NOMO-1 (cell line): Measurements from ENCODE around the gene ABTB1.
A peak's percentile ranks its signal among the peaks of the same experiment; 100 is the strongest.

ENCODE experiments used
- DNase-seq, 2 experiments: peaks; one replicate each; lab custom pipeline; 2025; ENCODE audit not compliant: unreplicated experiment in 2 of 2; lab: John Stamatoyannopoulos, UW

The ABTB1 gene

DNA sequence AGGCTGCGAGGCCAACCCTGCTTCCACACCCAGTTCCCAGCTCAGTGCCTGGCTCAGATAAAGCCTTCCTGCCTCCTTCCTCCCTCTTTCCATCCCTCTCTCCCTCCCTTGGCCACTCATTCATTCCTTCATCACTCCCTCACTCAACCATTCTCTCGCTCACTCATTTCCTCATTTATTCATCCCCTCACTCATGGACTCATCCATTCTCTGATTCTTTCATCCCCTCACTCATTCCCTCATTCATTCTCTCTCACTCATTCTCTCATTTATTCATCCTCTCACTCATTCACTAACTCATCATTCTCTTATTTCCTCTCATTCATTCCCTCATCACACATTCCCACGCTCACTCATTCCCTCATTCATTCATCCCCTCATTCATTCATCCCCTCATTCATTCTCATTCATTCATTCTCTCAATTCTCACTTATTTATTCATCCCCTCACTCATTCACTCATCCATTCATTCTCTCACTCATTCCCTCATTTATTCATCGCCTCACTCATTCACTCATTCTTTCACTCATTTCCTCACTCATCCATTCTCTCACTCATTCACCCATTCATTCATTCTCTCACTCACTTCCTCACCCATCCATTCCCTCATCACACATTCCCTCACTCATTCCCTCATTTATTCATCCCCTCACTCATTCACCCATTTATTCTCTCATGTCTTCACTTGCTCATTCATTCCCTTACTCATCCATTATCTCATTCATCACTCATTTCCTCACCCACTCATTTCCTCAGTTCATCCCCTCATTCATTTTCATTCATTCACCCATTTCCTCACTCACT is 13.2 kb downstream of the ABTB1 start:
- DNase-seq: no peak

DNA sequence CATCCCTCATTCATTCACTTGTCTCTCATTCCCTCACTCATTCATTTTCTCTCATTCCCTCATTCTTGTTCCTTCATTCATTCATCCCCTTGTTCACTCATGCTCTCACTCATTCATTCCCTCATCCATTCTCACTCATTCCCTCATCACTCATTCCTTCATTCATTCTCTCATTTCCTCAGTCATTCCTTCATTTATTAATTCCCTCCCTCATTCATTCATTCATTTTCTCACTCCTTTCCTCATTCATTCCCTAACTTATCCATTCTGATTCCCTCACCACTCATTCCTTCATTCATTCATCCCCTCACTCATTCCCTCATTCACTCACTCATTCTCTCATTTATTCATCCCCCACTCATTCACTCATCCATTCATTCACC is 13.8 kb downstream of the ABTB1 start:
- no peak for DNase-seq

DNA sequence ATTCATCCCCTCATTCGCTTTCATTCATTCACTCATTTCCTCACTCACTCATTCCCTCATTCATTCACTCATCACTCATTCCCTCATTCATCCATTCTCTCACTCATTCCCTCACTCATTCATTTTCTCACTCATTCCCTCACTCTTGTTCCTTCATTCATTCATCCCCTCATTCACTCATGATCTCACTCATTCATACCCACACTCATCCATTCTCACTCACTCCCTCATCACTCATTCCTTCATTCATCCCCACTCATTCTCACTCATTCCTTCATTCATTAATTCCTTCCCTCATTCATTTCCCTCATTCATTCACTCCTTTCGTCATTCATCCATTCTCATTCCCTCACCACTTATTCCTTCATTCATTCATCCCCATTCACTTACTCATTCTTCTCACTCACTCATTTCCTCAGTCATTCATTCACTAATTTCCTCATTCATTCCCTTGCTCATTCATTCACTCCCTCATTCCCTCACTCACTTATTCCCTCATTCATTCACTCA is 14.5 kb downstream of the ABTB1 start:
- no peak for DNase-seq

DNA sequence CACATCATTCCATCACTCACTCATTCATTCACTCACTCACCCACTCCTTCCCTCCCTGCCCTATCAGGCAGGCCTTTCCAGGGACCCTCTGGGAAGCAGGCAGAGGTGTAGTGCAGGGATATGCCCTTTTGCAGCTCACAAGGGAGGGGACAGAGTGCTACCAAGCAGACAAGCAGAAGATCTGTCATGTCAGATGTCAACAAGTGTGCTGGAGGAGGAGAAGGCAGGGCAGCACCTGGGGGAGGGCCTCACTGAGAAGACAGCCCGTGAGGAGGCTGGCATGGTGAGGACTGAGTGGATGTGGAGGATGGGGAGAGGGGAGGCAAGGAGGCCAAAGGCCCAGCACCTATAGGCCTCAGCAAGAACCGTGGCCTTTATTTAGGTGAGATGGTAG is 15.3 kb downstream of the ABTB1 start:
- DNase-seq: no peak

DNA sequence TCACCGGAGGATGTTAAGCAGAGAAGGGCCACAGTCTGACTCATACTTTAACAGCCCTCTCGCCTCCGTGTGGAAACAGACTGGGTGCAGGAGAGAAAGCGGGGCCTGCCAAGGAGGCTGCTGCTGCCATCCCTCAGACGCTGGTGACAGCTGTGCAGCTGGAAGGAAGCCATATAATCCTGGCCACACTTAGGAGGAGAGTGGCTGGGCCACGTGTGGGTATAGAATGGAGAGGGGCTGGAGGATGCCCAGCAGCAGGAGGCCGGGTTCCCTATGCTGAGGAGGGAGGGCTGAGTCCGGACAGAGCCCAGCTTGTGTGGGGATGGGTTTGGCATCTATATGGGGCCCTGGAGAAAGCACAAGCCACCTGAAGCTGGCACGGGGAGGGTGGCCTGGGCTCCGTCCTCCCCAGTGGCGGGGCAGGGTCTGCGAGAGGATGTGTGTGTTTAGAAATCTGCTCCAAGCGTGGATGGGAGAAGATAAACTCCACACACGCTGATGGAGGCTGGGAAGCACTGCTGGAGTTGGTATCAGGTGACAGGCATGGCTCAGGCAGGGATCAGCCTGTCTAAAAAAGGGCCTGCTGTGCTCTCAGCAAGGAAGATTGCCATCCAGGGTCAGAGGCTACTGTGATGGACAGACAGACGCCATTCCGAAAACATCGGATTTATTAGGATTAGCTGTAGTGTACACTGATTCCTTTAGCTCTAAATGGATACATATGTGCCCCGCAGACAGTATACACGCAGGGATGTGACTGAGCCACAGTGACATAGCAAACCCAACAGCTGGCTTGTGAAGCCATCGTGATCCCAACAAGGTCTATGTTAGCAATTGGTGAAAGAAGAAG is 15.9 kb downstream of the ABTB1 start:
- no peak for DNase-seq

DNA sequence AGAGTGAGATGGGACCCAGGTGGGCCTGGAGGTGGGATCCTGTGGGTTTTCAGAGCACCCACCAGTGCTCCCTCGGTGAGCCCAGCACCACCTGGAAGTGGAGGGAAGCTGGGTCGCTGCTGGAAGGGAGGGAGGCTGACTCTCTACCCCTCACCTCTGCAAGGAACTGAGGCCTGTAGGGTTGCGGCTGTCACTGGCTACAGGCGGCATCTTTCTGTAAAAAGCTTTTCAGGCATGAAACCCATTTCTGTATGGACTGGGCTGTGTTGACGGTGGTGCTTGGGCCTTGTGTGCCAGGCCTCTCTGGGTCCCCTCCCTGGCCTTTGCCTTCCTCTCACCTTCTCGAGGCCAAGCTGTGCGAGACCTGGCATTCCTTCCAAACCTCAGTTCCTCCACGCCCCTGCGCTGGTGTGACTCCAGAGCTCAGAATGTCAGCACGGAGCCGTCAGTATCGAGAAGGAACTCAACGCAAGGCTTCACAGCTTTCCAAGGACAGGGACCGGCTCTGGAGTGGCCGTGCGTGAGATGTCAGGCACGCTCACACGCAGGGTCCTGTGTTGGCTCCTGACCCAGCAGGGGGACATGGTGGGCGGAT is 16.6 kb downstream of the ABTB1 start:
- DNase-seq: no peak

DNA sequence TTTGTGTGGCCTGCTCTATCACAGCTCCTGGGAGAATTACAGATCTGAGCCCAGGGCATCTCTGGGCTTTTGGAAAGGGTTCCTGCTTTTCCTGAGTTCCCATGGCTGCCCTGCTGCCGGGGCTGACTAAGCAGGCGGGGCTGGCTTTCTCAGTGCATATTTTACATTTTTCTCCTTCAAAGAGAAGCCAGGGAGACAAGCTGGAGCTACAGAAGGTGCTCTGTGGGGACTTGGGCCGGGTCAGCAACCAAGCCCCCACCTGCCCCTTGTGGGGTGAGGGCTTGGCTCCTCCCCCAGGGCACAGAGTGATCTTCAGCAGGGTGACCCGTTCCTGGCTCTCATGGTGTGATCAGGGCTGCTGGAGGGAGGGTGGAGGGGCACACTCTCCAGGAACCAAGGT is 17.4 kb downstream of the ABTB1 start:
- DNase-seq: no peak

DNA sequence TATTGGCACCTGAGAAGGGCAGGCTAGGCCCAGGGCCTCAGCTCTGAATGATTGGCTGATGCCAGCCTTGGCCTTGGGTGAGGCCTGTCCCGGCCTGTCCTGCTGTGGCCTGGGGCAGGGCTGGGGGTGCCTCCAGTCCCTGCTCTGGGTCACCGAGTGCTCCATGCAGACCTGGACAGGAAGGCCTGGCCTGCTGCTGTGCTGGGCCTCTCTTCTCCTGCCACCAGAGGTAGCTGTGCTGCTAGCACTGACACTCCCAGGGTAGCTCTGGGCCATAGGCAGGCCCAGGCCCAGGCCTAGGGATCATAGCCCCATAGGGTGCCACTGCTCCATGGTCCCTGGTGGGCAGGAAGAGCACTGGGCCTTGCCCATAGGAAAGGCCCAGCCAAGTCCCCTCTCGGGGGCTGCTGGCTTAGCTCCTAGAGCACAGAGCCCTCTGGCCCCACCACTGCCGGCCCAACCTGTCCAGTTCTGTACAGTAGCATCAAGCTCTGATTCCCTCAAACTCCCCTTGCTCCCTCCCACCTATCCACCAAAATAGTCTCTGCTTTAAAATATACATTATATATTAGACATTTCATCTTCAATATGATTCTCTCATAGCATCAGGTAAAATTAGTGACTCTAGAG is 18.2 kb downstream of the ABTB1 start:
- peak in 1 of 2 experiments; percentile 4 for DNase-seq

DNA sequence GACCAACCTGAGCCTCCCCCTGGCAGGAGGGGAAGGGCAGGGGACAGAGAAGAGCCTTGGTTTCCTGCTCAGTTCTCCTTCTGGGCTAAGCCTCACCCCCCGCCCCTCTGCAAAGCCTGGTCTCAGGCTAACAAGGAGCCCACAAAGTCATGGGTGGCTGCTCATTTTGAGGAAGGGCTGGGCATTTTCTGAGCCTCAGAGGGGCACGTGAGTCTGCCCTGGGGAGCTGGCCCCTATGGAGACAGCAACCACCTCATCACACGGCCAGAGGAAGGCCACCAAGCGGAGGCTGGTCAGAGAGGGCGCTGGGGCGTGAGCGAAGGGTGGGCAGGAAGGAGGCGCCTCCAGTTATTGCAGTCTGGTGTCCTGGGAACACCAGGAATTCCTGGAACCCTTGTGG is 18.7 kb downstream of the ABTB1 start:
- DNase-seq: no peak

DNA sequence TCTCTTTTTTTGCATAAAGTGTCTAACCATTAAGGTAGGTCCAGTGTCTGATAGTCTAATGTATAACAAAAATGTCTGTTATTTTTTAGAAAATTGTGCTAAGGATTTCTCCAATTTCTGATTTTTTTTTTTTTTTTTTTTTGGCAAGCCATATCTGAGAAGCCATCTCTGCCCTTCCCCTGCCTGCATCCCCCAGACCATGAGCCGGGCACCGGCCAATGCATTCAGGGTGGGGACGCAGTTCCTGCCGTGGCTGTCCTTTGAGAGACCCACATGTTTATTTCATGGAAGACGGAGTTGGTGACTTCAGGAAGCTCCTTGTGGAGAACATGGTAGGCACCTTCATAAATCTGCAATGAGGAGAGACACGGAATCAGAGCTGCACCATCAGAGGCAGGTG is 19.2 kb downstream of the ABTB1 start:
- no peak for DNase-seq

DNA sequence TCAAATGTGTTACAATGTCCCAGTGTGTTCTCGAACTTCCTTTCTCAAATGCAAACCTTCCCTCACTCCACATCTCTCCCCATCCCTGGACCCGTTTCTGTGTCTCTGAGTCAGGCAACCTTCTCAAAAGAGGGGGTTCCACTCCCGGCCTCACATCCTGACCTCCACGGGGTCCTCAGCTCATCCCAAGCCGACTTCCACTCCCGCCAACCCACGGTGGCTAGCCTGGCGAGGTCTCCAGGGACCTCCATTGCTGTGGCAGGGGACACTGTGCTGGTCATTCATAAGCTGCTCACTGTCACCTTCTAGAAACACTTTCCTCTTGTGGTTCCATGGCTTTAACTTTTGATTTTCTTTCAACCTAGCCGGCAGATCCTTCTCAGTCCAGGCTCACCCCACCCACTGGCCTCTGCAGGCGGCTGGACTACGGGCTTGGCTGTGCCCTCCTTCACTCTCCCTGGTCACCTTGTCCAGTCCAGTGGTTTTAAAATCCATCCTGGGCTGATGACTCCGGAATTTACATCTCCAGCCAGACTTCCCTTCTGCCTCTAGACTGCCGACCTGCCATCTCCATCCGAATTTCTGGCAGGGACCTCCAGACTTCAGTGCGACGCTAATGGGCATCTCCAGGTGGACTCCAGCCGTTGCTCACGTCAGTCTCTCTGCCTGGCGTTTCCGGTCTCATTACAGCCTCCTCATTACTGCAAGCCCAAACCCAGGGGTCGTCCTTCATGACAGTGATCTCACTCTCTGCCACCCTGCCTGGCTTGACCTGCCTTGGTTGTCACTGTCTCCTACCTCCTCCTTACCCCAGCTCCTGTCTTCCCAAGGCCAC is 20.0 kb downstream of the ABTB1 start:
- DNase-seq: no peak

DNA sequence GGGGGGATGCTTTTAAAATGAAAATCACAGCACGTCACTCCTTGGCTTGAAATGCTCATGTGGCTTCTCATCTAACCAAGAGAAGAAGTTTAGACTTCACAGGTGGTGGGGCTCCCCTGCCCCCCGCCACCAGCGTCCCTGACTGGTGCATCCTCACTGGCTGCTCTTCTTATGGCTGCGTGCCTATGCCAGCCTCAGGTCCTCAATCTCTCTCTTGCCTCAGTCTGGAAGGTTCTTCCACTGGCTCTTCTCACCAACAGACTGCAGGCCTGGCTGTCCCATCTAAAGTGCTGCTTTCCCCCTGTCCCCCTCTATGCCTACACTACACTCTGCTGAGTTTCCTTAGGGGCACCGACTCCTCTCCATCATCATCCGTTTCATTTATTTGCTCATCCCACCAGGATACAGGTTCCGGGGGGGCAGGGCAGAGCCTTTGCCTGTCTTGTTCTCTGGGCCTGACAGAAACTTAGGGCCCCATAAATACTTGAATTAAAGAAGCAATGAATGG is 20.6 kb downstream of the ABTB1 start:
- DNase-seq: no peak

DNA sequence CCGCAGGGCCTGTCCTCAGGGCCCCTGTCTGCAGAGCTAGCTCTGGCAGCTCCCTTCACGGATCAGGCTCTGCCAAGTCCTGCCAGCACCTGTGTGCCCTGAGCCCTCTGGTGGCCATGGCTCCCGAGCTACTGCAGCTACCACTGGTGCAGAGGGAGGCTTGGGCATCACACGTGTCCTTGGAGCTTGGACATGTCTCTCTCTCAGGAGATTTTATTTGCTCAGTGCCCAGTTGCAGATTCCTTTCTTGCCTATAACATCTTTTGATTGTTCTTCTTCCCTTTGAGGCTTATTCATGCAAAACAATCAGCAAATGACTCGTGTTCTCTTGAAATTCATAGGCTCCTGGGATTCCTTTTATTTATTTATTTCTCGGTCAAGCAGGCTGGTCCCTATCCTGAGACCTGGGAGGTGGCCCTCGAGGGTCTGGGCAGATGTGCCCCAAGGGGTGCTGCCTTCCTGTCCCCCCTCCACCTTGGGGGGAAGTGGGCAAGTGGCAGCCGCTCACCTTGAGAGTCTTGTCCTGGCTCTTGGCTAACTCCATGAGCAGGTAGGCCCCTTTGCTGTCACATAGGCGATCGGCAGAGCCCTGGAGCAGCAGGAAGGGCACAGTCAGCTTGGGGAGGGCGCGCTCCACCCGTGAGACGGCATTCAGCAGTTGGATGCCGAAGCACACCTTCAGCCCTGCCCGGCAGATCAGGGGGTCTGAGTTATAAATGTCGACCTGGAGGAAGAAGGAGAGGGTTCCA is 21.9 kb downstream of the ABTB1 start:
- peak in 1 of 2 experiments; percentile 19 for DNase-seq

DNA sequence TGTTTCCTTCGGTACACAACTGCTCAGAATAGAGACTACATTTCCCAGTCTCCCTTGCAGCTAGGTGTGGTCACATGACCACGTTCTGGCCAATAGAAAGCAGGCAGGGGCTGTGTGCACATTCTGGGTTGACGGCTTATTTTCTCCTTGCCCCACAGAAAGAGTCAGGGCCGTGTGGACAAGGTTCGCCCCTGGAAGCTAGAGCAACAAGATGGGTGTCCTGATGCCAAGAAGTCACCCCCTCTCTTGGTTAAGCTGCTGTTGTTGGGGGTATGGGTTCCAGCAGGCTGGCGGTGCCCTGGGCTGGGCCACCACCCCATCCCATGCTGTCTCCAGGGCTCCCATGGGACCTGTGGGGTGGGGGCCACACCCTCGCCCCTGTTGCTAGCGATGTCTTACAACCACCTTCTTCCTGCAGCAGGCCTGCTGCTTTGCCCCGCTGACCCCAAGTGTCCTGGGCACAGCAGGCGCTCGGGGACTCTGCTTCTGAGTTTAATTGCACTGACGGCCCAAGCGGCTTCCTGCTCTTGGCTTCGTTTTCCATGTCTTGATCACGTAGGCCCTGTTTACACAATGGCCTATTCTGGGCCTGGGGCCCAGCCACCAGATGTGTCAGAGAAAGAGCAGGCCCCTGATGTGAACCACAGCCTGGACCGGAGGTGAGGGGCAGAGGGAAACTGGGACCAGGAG is 24.9 kb downstream of the ABTB1 start:
- DNase-seq: peak; percentile 64 to 84

DNA sequence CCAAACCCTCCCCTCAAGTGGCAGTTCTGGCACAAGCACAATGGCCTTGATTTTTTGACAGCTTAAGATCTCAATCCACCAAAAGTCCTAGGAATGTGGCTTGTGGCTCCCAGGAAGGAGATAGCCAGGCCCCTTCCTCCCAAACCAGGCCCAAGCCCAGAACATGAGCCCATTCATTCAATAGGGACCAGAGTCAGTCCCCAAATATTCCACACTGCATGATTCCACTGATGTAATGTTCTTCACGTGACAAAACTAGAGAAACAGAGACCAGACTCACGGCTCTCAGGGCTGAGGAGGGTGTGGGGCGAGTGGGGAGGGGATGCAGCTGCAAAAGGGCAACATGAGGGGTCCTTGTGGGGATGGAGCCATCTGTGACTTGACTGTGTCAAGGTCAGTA is 25.5 kb downstream of the ABTB1 start:
- no peak for DNase-seq

DNA sequence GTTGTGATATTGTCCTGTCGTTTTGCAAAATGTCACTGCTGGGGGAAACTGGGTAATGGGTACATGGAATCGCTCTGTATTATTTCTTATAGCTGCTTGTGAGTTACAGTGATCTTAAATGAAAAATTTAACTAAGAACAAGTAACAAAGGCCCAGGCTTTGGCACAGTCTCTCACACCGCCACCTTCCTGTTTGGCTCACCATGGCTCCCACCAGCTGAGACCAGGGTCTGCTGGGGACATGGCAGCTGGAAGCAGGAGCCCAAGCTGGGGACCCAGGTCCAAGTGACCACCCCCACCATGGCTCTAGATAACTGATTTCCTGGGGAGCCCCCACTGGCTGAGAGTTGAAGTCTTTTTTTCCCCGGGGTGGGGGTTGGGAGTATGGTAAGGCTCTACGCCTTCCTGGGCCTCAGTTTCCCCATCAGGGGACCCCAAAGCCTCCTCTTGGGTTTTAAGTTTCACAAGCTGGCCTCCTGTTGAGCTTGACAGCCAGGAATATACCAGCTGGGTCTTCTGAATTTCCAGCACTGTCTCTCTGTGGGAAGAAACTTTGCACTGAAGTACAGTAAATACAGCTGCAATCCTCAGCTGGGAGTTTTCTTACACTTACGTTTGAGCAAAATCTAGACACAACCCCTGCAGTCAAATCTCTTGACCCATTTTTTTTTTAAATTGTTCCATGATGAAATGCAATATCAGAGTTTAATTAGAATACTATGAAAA is 26.1 kb downstream of the ABTB1 start:
- no peak for DNase-seq

DNA sequence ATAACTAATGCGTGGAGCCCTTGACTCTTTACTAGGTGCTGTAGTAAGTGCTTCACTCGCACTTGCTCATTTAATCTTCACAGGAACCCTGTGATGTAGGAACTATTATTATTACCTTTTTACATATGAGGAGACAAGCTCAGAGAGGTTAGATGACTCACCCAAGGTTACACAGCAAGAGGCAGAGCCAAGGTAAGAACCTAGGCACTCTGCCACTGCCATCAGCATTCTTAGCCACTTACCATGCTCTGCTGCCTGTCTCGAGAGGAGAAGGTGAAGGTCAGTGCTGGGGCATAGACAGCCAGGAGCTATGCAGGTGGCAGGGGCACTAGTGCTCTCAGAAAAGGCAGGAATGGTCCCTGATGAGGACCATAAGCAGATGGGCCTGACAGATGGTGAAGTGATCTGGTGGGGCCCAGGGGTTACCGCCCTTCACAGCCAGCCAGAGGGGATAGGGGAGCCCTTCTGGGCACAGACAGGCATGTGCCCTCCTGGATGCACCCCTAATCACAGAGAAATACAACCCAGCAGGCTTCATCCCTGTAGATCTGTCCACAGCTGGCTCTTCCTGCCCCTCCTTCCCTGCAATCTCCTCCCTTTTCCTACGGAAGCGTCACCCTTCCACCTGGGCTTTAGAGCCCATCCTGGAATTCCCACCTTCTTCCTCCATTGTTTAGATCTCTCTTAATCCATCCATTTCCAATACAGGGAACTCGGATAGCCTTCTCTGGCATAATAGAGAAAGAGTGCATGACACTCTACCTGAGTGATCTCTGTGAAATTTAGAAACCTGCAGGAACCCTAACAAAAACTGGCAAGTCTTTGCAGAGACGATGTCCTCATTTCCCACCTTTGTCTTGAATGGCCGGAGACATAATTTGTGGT is 26.9 kb downstream of the ABTB1 start:
- no peak for DNase-seq
